SK-MEL-5 (cell line): ENCODE measurements around the gene OR10J5. TPM values are rescaled to one million over a fixed set of nuclear protein-coding genes. Genes with fewer than 3 reads are reported as not detected.
"Not testable (repeated sequence)": the region's sequence is repeated elsewhere in the genome, so short reads cannot be mapped to it uniquely, and the experiment has no call there.

Experiments used
- DNase-seq: peaks from one replicate; pipeline ENCODE4 v3.0.0-alpha.2; 2016; ENCODE audit warnings: low read depth, low spot score
- in situ Hi-C: cut with HindIII; loops from 2 replicates; pipeline ENCODE4 v1.10.0; 2016; ENCODE audit warnings: low sequenced_read_pairs, high pct_unique_total_duplicates, low pct_unique_long_range_greater_than_20kb
- total RNA-seq: library from RNA; depleted of rRNA; stranded (reverse); fragments of >200 nt; shearing (Covaris generic); gene quantifications from 2 replicates; pipeline ENCODE4 v1.2.3, GENCODE V29; 2014; rRNA removed

OR10J5 gene
- total RNA-seq, 1 experiment from 2014 or later, result not detected

- in situ Hi-C loops, result not testable (repeated sequence)
These were observed 41.1 kb downstream of the OR10J5 start for GRCh38 chr1:159494513-159495210.

GRCh38 chr1:159493354-159493753 is 42.5 kb downstream of the OR10J5 start:
- in situ Hi-C loops, result no loop called here
- no peak for DNase-seq

More at GRCh38 chr1:159494513-159495210, 41.1 kb downstream of the OR10J5 start:
- DNase-seq, result not testable (repeated sequence)

- in situ Hi-C loops, result no loop called here
- DNase-seq, result no peak
These were observed 43.1 kb downstream of the OR10J5 start for GRCh38 chr1:159492575-159493323.

Other genes starting within 250 kb of the OR10J5 start
- gene FCER1A, start 233.7 kb downstream of the OR10J5 start, total RNA-seq, result not detected in 2 replicates
- not detected in 2 replicates for gene OR10J4, start 103.8 kb downstream of the OR10J5 start, total RNA-seq
- not detected in 2 replicates for gene OR10J1, start 96.3 kb downstream of the OR10J5 start, total RNA-seq
- gene APCS, start 51.8 kb upstream of the OR10J5 start, total RNA-seq, result not detected in 2 replicates
- gene CRP, start 178.6 kb upstream of the OR10J5 start, total RNA-seq, result not detected in 2 replicates
- 59.0 and 78.8 TPM in 2 replicates for gene DUSP23, start 245.0 kb upstream of the OR10J5 start, total RNA-seq